ACC112 (cell line): ENCODE measurements around the gene VPS26A.

Experiments
- H2AFZ ChIP-seq: fragments of 200-600 bp; sonication (generic); one replicate; pipeline ENCODE4 v1.6.0; 2017; ENCODE audit warnings: antibody characterized with exemption, low read length; ENCODE audit not compliant: unreplicated experiment
- H3K27ac ChIP-seq: fragments of 200-600 bp; sonication (generic); 2 replicates; pipeline ENCODE4 v1.5.1; 2014; ENCODE audit warnings: low read depth, mild to moderate bottlenecking, antibody characterized with exemption, low read length, moderate library complexity
- H3K27me3 ChIP-seq: fragments of 200-600 bp; sonication (generic); 2 replicates; pipeline ENCODE4 v1.6.1; 2014; ENCODE audit warnings: mild to moderate bottlenecking, antibody characterized with exemption, low read length, moderate library complexity, mixed read lengths; ENCODE audit not compliant: insufficient read depth
- H3K36me3 ChIP-seq: fragments of 200-600 bp; sonication (generic); 2 replicates; pipeline ENCODE4 v1.6.1; 2016; ENCODE audit warnings: mild to moderate bottlenecking, antibody characterized with exemption, low read length, moderate library complexity, mixed read lengths; ENCODE audit not compliant: insufficient read depth
- H3K4me1 ChIP-seq: fragments of 200-600 bp; sonication (generic); one replicate; pipeline ENCODE4 v1.6.1; 2016; ENCODE audit warnings: low read length, mixed read lengths; ENCODE audit not compliant: insufficient read depth, unreplicated experiment, control insufficient read depth
- H3K4me3 ChIP-seq: fragments of 200-600 bp; sonication (generic); 2 replicates; pipeline ENCODE4 v1.5.1; 2014; ENCODE audit warnings: mild to moderate bottlenecking, low read depth, low read length
- H3K79me2 ChIP-seq: fragments of 200-600 bp; sonication (generic); one replicate; pipeline ENCODE4 v1.6.0; 2016; ENCODE audit warnings: low read length; ENCODE audit not compliant: control insufficient read depth, unreplicated experiment, insufficient read depth

Gene VPS26A

GRCh38 chr10:69123747-69124562 lies at the start of gene VPS26A:
VPS26A (plus strand) TSS chr10:69124178; CDS start chr10:69124278, 100 bp downstream.
- Histone ChIP-seq H3K27me3 (no peaks in the 10 kb centered on the region), H3K4me1 (peaks cover 12% of the 10 kb centered on the region), H2AFZ (peak within 1 kb of the TSS; percentile 65), H3K36me3 (no peaks in the 10 kb centered on the region), H3K27ac (peak within 1 kb of the TSS; percentile 98), H3K4me3 (peak within 1 kb of the TSS; percentile 97), H3K79me2 (peaks cover 46% of the 10 kb centered on the region)

GRCh38 chr10:69074532-69074931 lies 49.4 kb upstream of the VPS26A start:
- Histone ChIP-seq H3K27me3 (no peaks in the 10 kb centered on the region), H3K79me2 (no peaks in the 10 kb centered on the region), H3K36me3 (no peaks in the 10 kb centered on the region), H3K4me1 (no peaks in the 10 kb centered on the region), H3K27ac (no peak overlapping the region), H3K4me3 (no peak overlapping the region), H2AFZ (no peak overlapping the region)

GRCh38 chr10:69075431-69075830 lies 48.5 kb upstream of the VPS26A start:
- Histone ChIP-seq H3K36me3 (no peaks in the 10 kb centered on the region), H2AFZ (no peak overlapping the region), H3K4me3 (no peak overlapping the region), H3K4me1 (no peaks in the 10 kb centered on the region), H3K27me3 (no peaks in the 10 kb centered on the region), H3K27ac (no peak overlapping the region), H3K79me2 (no peaks in the 10 kb centered on the region)

GRCh38 chr10:69078311-69078710 lies 45.7 kb upstream of the VPS26A start:
- Histone ChIP-seq H2AFZ (no peak overlapping the region), H3K36me3 (no peaks in the 10 kb centered on the region)

GRCh38 chr10:69080226-69080625 lies 43.8 kb upstream of the VPS26A start:
- H2AFZ ChIP-seq, result no peak overlapping the region
- H3K36me3 ChIP-seq, result no peaks in the 10 kb centered on the region

More at GRCh38 chr10:69078311-69078710, 45.7 kb upstream of the VPS26A start:
- H3K27ac ChIP-seq, result no peak overlapping the region
- no peak overlapping the region for H3K4me3 ChIP-seq
- no peaks in the 10 kb centered on the region for H3K79me2 ChIP-seq
- H3K4me1 ChIP-seq, result no peaks in the 10 kb centered on the region
- no peaks in the 10 kb centered on the region for H3K27me3 ChIP-seq

GRCh38 chr10:69086001-69086509 lies 37.9 kb upstream of the VPS26A start:
- peak overlapping the region; percentile 28 for H3K4me3 ChIP-seq
- no peaks in the 10 kb centered on the region for H3K27me3 ChIP-seq
- peaks cover 2% of the 10 kb centered on the region; the same call in 1 of the 2 replicates for H3K36me3 ChIP-seq
- peak overlapping the region; percentile 48 for H3K27ac ChIP-seq
- H3K79me2 ChIP-seq, result peaks cover 31% of the 10 kb centered on the region
- peaks cover 24% of the 10 kb centered on the region for H3K4me1 ChIP-seq
- H2AFZ ChIP-seq, result peak overlapping the region; percentile 93

More at GRCh38 chr10:69080226-69080625, 43.8 kb upstream of the VPS26A start:
- no peaks in the 10 kb centered on the region for H3K27me3 ChIP-seq
- H3K79me2 ChIP-seq, result no peaks in the 10 kb centered on the region
- H3K27ac ChIP-seq, result no peak overlapping the region
- no peak overlapping the region for H3K4me3 ChIP-seq
- no peaks in the 10 kb centered on the region for H3K4me1 ChIP-seq

- Histone ChIP-seq H3K4me1 (peaks cover 36% of the 10 kb centered on the region), H3K27me3 (no peaks in the 10 kb centered on the region), H2AFZ (no peak within 1 kb of the TSS), H3K79me2 (peaks cover 45% of the 10 kb centered on the region), H3K36me3 (peaks cover 4% of the 10 kb centered on the region; the same call in 1 of the 2 replicates), H3K27ac (peak within 1 kb of the TSS; percentile 97), H3K4me3 (peak within 1 kb of the TSS; percentile 88)
Observed at GRCh38 chr10:69087590-69088470, 36.1 kb upstream of the VPS26A start, which contains the start of gene SRGN. SRGN (plus strand) TSS chr10:69088103; CDS start chr10:69088158, 55 bp downstream.

- Histone ChIP-seq H3K36me3 (peaks cover 7% of the 10 kb centered on the region; the same call in 1 of the 2 replicates), H3K4me3 (peak overlapping the region; percentile 88), H3K27ac (peak overlapping the region; percentile 97), H3K79me2 (peaks cover 51% of the 10 kb centered on the region), H3K4me1 (peaks cover 39% of the 10 kb centered on the region), H3K27me3 (no peaks in the 10 kb centered on the region), H2AFZ (no peak overlapping the region)
Observed at GRCh38 chr10:69088471-69088769, 35.6 kb upstream of the VPS26A start.

- Histone ChIP-seq H3K79me2 (peaks cover 56% of the 10 kb centered on the region), H3K36me3 (peaks cover 7% of the 10 kb centered on the region; the same call in 1 of the 2 replicates), H2AFZ (no peak overlapping the region), H3K27ac (peak overlapping the region; percentile 97), H3K27me3 (no peaks in the 10 kb centered on the region), H3K4me1 (peaks cover 39% of the 10 kb centered on the region), H3K4me3 (peak overlapping the region; percentile 88)
Observed at GRCh38 chr10:69088801-69089501, 35.0 kb upstream of the VPS26A start.
